M059J (cell line): ENCODE measurements around the gene NPPA. TPM values are rescaled to one million over a fixed set of nuclear protein-coding genes. Genes with fewer than 3 reads are reported as not detected.
"Not testable (repeated sequence)": the region's sequence is repeated elsewhere in the genome, so short reads cannot be mapped to it uniquely, and the experiment has no call there.

Experiments
- DNase-seq: peaks from one replicate; pipeline ENCODE4 v3.0.0-alpha.2; 2012; ENCODE audit warnings: low read depth
- total RNA-seq: library from RNA; depleted of rRNA; stranded (reverse); fragments of >200 nt; shearing (Covaris generic); gene quantifications from 2 replicates; pipeline ENCODE4 v1.2.3, GENCODE V29; 2014; rRNA removed

The NPPA gene
- total RNA-seq, 1 experiment from 2014 or later: not detected

DNA sequence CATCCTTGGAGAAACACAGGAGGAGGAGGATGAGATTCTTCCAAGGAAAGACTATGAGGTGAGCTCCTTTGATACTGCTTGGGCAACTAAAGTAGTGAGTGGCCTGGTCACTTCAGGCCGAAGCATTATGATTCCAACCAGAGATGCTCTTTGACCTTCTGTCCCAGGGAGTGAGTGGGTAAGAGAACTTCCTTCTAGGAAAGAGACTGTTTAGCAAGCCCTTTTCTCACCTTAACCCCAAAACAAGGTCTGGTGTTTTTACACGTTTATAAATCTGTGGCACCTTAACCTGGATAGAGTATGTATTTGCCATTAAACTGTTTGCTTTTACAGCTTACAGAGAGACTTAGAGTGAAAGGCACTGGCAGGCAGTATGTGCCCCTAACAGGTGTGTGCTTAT lies 40.5 kb downstream of the NPPA start:
- no peak for DNase-seq

- peak; percentile 44 for DNase-seq
Observed at GRCh38 chr1:11806307-11806936, 41.2 kb downstream of the NPPA start.

DNA sequence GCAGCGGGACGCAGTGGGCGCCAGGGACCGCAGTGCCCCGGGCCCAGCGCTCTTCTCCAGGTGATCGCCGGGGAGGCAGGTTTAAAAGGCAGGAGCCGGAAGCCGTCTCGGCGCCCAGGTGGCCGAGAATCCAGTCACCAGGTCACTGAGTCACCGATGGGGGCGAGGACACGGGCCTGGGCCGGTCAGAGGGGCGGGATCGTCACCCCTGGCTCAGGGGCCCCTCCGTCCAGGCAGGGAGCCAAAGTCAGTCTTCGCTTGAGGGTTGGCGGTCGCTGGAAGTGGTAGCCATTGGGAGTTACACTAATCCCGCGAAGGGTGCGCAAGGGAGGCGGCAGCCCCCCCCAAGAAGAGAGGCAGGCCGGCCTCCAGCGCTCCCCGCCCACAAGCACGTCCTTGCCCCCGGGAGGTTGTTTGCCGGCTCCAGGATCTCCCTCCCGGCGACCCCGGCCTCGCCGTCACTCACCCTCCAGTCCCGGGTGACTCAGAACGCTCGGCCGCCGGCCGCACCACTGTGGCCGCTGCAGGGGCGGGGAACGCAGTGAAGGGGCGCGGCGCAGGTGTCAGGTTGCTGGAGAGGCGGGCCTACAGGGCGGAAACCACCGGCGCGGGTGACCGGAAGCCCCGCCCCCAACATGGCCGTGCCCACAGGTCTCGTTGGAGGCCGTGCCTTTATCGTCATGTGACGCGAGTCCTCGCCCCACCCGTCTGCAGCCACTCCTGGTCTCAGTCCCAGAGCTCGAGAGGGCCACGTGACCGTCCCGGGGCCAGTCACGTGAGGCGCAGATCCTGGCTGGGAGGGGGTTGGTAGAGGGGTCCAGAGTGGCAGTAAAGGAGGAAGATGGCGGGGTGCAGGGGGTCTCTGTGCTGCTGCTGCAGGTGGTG lies 41.9 kb downstream of the NPPA start, which contains the start of the genes CLCN6 and MTHFR:
TSS of gene CLCN6 (plus strand) at position 770 of the 885 bp plus-strand sequence. CDS start at position 842, 72 bp downstream.
TSS of gene MTHFR (minus strand) at position 543 of the 885 bp plus-strand sequence. CDS start 2,848 bp downstream, outside the sequence.
- peak; percentile 99 for DNase-seq

DNA sequence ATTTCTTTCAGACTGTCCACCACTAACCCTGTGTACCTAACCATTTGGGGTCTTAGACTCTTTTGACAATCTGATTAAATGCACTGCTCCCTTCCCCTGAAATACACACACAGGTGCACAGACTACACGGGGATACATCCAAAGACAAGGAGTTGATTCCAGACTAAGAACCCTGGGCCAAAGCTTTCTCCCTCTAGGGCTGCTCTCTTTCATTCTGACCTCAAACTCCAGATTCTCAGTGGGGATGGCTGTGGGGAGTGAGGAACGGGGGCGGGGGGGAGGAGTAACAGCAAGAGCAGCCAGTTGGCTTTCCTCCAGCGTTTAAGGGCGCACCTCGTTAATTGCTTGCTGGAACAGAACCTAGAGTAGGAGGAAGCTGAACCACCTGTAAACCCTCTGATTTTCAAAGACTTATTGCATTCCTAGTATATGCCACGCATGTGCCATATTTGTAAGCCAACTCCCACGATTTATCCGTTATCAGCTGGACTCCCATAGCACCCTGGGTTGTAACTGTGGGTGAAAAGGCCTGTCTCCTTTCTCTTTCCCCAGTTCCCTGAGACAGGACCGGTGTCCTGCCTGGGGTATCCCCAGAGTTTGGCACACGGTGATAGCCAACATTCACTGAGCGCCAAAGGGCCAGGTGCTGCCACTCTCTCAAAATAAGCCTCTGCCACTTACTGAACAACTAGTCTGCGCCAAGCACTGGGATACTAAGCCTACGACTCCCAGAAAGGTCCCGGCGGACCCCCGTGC lies 42.7 kb downstream of the NPPA start:
- peak; percentile 73 for DNase-seq

DNA sequence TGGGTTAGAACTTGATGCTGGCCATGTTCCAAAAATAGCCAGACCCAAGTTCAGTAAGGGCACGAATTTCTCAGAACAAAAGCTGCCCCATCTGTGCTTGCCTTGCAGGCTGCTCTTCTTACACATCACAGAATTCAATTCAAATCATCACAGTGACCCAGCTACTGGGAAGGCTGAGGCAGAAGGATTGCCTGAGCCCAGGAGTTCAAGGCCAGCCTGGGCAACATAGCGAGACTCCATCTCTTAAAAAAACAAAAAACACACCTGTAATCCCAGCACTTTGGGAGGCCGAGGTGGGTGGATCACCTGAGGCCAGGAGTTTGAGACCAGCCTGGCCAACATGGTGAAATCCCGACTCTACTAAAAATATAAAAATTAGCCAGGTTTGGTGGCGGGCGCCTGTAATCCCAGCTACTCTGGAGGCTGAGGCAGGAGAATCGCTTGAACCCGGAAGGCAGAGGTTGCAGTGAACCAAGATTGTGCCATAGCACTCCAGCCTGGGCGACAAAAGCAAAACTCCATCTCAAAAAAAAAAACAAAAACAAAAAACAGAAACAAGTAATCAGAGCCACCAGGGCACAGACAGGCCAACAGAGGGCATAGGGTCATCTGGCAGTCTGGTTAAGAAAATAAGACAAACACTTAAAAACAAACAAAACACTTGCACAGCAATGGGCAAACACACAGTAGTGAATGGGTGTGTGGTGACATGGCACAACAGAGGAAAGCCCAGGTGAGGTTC lies 43.5 kb downstream of the NPPA start:
- not testable (repeated sequence) for DNase-seq

DNA sequence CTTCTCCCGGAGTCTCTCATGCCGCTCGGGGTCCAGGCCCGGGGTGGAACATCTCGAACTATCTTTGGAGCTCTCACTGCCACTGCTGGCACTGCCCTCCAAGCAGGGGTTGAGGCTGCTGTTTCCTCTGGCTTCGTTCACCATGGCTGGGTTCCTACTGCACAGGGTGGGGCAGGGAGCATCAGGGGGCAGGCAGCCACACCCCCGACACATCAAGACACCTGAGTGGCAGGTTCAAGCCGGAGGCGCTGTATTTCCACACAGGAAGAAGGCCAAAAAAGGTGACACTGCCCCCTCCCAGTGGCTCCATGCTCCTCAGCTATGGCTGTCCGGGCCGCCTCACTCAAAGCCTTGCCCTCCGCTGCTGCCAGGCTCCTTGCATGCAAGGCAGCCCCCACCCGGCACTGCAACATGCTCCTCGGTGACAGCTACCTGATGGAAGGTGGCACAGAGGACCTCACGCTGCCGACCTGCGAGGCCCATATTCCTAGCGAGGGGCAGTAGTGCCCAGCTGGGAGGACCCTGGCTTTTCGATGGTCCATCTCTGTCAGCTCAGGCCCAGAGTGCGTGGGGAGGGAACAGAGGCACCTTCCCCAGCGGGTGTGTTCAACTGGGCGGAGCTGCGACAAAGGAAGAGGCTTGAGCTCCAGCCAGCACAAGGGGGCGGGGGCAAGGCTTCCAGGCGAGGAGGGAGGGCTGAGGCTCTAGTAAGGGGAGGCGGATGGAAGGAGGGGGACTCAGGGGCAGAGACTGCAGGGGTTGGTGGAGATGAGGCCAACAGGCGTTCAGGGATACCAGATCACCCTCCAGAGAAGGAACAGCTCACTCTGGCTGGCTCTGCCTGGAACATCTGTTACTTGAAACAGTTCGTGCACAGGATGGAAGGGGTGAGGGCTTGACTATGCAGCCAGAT lies 44.4 kb downstream of the NPPA start:
- no peak for DNase-seq

GRCh38 chr1:11802616-11802972 lies 45.0 kb downstream of the NPPA start:
- DNase-seq: no peak

GRCh38 chr1:11800756-11801433 lies 46.7 kb downstream of the NPPA start:
- peak; percentile 48 for DNase-seq

- no peak for DNase-seq
Observed at GRCh38 chr1:11800391-11800755, 47.2 kb downstream of the NPPA start.

- DNase-seq: no peak
Observed at GRCh38 chr1:11799896-11800295, 47.7 kb downstream of the NPPA start.

DNA sequence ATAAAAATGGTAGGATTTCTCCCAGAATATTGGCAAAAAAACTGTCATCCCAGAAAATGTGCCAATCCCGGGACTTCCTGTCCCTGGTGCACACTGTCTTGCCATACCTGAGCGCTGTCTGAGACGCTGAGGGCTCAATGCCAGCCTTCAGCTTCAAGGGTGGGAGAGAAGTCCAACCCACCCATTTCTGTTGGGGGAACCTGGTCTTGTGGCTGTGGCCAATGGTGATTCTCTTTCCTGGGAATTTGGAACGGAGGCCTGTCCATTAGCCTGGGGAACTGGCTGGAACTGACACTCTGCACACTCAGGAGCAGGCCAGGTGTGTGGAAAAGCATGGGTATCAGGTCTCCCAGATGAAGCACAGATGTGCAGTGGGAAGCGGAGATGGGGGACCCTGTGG lies 48.5 kb downstream of the NPPA start:
- DNase-seq: no peak

DNA sequence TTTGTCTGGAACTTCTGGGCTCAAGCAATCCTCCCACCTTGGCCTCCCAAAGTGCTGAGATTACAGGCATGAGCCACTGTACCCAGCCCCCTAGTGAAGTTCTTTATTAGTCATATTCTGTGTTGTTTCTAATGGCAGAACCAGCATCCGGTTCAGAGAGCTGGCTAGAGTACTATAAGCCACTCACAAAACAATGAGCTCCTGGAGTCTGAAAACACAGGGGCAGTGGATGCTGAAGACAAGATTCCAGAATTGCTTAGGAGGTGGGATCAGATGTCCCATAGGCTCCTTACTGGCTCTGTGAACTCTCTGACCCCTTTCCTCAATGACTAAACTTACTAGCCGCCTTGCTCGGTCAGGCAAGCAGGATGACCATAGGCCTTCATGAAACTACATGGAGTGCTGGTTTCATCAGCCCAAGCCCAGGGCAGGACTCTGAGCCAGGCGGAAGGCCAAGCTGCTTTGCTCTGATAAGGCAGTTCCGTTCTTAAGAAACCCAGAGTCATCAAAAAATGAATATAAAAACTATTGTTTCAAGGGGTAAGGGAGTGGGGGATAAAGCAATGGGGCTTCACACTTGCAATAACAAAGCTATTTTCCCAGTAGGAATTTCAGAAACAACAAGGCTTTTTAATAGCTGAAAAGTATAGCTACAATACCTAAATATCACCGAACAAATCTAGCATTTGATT lies 49.9 kb downstream of the NPPA start:
- peak; percentile 34 for DNase-seq

- DNase-seq: peak; percentile 63
Observed at GRCh38 chr1:11796036-11796828, 51.4 kb downstream of the NPPA start.

Other genes starting within 250 kb of the NPPA start
- gene FBXO2, start 193.4 kb downstream of the NPPA start, total RNA-seq: 2.7 and 7.5 TPM in 2 replicates
- gene FBXO44, start 192.9 kb downstream of the NPPA start, total RNA-seq: 7.5 and 13.3 TPM in 2 replicates
- gene FBXO6, start 183.6 kb downstream of the NPPA start, total RNA-seq: 11.0 and 12.2 TPM in 2 replicates
- gene MAD2L2, start 166.6 kb downstream of the NPPA start, total RNA-seq: 129 and 141 TPM in 2 replicates
- gene DRAXIN, start 156.1 kb downstream of the NPPA start, total RNA-seq: 0.12 and 0.25 TPM in 2 replicates
- 105 and 126 TPM in 2 replicates for gene AGTRAP, start 111.6 kb downstream of the NPPA start, total RNA-seq
- not detected in 2 replicates for gene C1orf167, start 85.6 kb downstream of the NPPA start, total RNA-seq
- gene MTHFR, start 41.8 kb downstream of the NPPA start, total RNA-seq: 2.0 and 7.5 TPM in 2 replicates
- 3.2 and 6.9 TPM in 2 replicates for gene CLCN6, start 41.6 kb downstream of the NPPA start, total RNA-seq
- 7.0 and 20.0 TPM in 2 replicates for gene NPPB, start 11.2 kb upstream of the NPPA start, total RNA-seq
- 78.4 and 109 TPM in 2 replicates for gene KIAA2013, start 78.6 kb upstream of the NPPA start, total RNA-seq
- 157 and 205 TPM in 2 replicates for gene PLOD1, start 86.9 kb upstream of the NPPA start, total RNA-seq
- 47.1 and 81.5 TPM in 2 replicates for gene MFN2, start 132.7 kb upstream of the NPPA start, total RNA-seq
- 16.3 and 26.0 TPM in 2 replicates for gene MIIP, start 171.7 kb upstream of the NPPA start, total RNA-seq
- 0.47 TPM in 1 of 2 replicates, not detected in the other for gene TNFRSF8, start 215.5 kb upstream of the NPPA start, total RNA-seq